ENCODE results near the gene HS6ST2. TPM values are rescaled to one million over a fixed set of nuclear protein-coding genes. Genes with fewer than 3 reads are reported as not detected.

Gene HS6ST2
- total RNA-seq, 4 donors from 2014 or later: under 0.01 to 0.66 (median 0.46) TPM

DNA sequence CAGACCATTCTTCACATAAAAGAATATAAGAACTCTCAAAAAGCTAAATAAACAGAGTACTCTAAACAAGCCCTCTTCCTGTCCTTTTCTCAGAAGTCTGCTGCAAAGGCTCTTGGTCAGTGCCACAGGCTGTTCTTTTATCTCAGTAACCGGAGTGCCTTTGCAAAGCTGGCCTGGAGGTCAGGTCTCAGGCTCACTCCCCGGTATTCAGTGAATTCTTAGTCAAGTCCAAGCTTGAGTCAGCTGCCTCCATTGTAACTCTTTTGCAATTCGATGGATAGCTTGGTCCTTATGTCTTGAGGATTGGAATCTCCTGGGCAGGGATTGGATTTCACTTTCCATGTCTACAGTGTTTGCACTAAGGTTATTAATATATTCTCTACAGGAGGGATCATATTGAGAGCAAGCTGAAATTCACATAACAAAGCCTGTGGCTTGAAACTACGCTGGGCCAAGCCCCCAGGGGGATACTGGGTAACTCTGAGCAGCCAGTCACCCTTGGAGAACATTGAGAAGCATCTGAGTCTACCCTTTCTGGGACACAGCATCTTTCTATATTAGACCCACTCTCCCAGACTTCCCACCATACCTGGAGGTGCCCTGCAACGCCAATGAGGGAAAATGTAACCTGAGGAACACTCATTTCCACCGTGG, 10.0 kb upstream of the HS6ST2 start:
- Histone ChIP-seq H3K4me1 (no peaks in the 10 kb centered on the region), H3K4me3 (no peak overlapping the region), H3K36me3 (no peaks in the 10 kb centered on the region), H3K27me3 (peaks cover 0 to 19% of the 10 kb centered on the region in 2 donors), H3K9me3 (no peaks in the 10 kb centered on the region), H3K27ac (no peak overlapping the region)
- WGBS, 2 donors: 35 to 50% methylated on average over 6 of the region's 6 CpGs
- DNase-seq (ENCODE audit: low spot score in 2 of 2): no peak
- TF ChIP-seq EP300 (IDR thresholded peaks at IDR 0.05): no peak
- TF ChIP-seq, protein P1, sequence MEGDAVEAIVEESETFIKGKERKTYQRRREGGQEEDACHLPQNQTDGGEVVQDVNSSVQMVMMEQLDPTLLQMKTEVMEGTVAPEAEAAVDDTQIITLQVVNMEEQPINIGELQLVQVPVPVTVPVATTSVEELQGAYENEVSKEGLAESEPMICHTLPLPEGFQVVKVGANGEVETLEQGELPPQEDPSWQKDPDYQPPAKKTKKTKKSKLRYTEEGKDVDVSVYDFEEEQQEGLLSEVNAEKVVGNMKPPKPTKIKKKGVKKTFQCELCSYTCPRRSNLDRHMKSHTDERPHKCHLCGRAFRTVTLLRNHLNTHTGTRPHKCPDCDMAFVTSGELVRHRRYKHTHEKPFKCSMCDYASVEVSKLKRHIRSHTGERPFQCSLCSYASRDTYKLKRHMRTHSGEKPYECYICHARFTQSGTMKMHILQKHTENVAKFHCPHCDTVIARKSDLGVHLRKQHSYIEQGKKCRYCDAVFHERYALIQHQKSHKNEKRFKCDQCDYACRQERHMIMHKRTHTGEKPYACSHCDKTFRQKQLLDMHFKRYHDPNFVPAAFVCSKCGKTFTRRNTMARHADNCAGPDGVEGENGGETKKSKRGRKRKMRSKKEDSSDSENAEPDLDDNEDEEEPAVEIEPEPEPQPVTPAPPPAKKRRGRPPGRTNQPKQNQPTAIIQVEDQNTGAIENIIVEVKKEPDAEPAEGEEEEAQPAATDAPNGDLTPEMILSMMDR (IDR thresholded peaks at IDR 0.05): no peak

DNA sequence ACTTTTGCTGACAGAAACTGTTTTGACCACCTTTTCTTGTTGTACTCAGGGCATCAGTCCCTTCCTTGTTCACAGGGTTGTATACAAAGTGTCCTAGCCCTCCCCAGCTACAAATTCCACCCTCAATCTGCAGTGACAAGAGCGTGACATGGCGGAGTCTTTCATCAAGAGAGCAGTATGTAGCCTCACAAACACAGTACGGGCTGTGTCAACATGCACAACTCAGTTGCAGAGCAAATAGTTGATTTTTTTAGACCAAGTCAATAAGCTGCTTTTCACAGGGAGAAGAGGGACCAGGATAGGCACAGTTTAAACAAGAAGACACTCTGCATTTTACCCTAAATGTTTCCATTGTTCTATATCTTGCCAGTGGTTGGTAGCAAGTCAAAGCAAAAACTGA, 8.6 kb upstream of the HS6ST2 start:
- WGBS, 2 donors: 51 to 83% methylated on average over 3 of the region's 3 CpGs
- H3K27me3 ChIP-seq: peaks cover 0 to 13% of the 10 kb centered on the region in 2 donors
- DNase-seq (ENCODE audit: low spot score in 2 of 2): no peak
- H3K4me1 ChIP-seq: no peaks in the 10 kb centered on the region
- no peaks in the 10 kb centered on the region for H3K9me3 ChIP-seq
- no peak overlapping the region for H3K4me3 ChIP-seq
- H3K27ac ChIP-seq: no peak overlapping the region
- TF ChIP-seq EP300 (IDR thresholded peaks at IDR 0.05) (no peak), POLR2A (IDR thresholded peaks at IDR 0.05) (no peak)
- TF ChIP-seq, protein P1 (IDR thresholded peaks at IDR 0.05): no peak
- no peaks in the 10 kb centered on the region for H3K36me3 ChIP-seq

DNA sequence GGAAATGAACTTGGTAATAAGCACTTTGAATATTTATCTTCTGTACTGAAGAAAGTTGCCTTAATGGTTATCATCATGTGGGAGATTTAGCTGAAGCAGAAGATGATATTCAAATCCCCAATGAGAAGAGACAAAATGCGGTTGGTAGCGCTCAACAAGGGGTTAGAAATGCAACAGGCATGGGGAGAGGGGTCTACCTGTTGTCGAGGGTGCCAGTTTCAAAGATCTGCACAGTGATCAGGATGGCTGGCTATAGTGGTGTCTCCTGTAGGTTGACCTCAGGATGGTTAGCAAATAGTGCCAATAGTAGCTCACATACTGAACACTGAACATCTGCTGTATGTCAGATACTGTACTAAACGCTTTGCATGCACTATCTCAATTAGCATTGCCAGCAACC, 7.0 kb upstream of the HS6ST2 start:
- Histone ChIP-seq H3K4me1 (no peaks in the 10 kb centered on the region), H3K36me3 (no peaks in the 10 kb centered on the region)

DNA sequence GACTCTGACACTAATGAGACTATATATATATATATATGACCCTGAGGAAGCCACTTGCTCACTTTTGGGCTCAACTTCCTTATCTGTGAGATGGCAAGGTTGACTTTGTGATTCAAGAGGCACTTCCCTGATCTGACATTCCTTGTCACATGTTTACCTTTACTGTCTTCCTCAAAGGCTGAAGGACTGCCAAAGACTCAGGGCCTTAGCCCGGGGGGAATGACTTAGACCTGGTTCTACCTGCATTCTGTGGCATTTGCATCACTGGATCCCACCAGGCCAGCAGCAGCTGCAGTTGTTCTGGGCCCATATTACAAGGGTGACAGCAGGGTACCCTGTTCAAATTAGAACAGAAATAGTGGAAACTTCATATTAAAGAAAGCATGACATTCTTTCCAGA, 3.1 kb upstream of the HS6ST2 start:
- Histone ChIP-seq H3K36me3 (no peaks in the 10 kb centered on the region), H3K4me3 (no peak overlapping the region), H3K27me3 (peaks cover 0 to 44% of the 10 kb centered on the region in 2 donors), H3K4me1 (peaks cover 0 to 16% (median 2%) of the 10 kb centered on the region in 4 donors), H3K27ac (no peak overlapping the region), H3K9me3 (no peaks in the 10 kb centered on the region)
- DNase-seq (ENCODE audit: low spot score in 2 of 2): no peak
- no peak for TF ChIP-seq POLR2A (IDR thresholded peaks at IDR 0.05)
- TF ChIP-seq, protein P1 (IDR thresholded peaks at IDR 0.05): no peak
- no peak for TF ChIP-seq EP300 (IDR thresholded peaks at IDR 0.05)
- 76% methylated on average over 1 of the region's 1 CpG; no CpG with 5 or more reads in 1 of the 2 donors for WGBS, 2 donors

More for the DNA sequence above, 7.0 kb upstream of the HS6ST2 start:
- Histone ChIP-seq H3K4me3 (no peak overlapping the region), H3K9me3 (no peaks in the 10 kb centered on the region), H3K27ac (no peak overlapping the region), H3K27me3 (peaks cover 0 to 19% of the 10 kb centered on the region in 2 donors)
- WGBS, 2 donors: 86 to 92% methylated on average over 4 of the region's 4 CpGs
- no peak for DNase-seq (ENCODE audit: low spot score in 2 of 2)
- TF ChIP-seq, protein P1 (IDR thresholded peaks at IDR 0.05): no peak
- TF ChIP-seq POLR2A (IDR thresholded peaks at IDR 0.05) (no peak), EP300 (IDR thresholded peaks at IDR 0.05) (no peak)

DNA sequence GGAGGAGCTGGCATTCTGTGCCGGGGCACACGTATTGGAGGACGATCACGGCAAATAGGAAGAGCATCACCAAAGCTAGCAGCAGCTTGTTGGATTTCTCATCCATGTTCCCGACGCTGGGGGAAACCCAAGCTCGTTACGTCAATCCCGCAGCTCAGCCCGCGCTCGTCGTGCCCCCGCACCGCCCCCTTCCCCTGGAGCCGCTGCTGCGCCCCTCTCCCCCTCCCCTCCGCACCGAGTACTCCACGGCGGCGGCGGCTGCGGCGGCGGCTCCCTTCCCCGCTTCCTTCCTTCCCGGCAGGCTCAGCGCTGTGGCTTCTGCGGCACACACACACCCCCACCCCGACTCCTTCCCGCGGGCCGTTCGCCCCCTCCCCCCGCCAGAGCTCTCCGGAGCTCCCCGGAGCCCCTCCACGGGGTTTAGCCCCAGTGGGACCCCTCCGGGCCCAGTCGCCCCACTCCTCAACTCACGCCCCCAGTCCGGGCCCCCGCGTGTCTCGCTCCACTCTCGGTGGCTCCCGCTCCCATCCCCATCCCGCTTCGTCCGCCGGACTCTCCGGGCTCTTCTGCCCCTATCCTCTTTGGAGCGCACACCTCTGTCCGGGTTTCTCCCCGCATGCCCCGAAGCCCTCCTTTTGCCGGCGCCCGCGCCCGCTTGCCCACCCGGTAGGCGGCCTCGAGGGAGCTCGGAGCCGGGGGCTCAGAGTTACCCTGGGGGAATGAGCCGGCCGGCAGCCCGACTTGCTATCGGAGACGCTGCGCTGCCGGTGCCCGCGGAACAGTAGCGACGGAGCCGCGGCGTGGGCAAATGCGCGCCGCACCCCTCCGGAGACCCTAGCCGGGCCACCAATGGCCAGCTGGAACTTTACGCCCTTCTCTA, 978 bp downstream of the HS6ST2 start:
- H3K27me3 ChIP-seq: peaks cover 0 to 55% of the 10 kb centered on the region in 2 donors

More for the DNA sequence above, 978 bp downstream of the HS6ST2 start:
- TF ChIP-seq, protein P1 (IDR thresholded peaks at IDR 0.05): no peak
- TF ChIP-seq POLR2A (IDR thresholded peaks at IDR 0.05) (no peak), EP300 (IDR thresholded peaks at IDR 0.05) (no peak)
- H3K36me3 ChIP-seq: no peaks in the 10 kb centered on the region
- no peak for DNase-seq (ENCODE audit: low spot score in 2 of 2)
- H3K4me1 ChIP-seq: peaks cover 0 to 24% (median 4%) of the 10 kb centered on the region in 4 donors
- peak overlapping the region; percentile 24 to 61 (median 38) for H3K4me3 ChIP-seq
- H3K27ac ChIP-seq: no peak overlapping the region
- no peaks in the 10 kb centered on the region for H3K9me3 ChIP-seq
- WGBS, 2 donors: 0 to 57% methylated on average over 12 to 82 of the region's 87 CpGs

Measured in tibial nerve (tissue), 4 donors.